ENCODE data around the gene RIPK1.
"Not testable (repeated sequence)": the region's sequence is repeated elsewhere in the genome, so short reads cannot be mapped to it uniquely, and the experiment has no call there.

Gene RIPK1

GRCh38 chr6:3140201-3140600 is 71.9 kb downstream of the RIPK1 start:
- H3K4me3 ChIP-seq (ENCODE audit: low read depth, low read length): no peak overlapping the region
- TF ChIP-seq CTCF (IDR thresholded peaks at IDR 0.05; ENCODE audit: control insufficient read depth, extremely low read depth, insufficient read depth): no peak
- no peak for DNase-seq (ENCODE audit: low read depth)

- no peak for DNase-seq (ENCODE audit: low read depth)
- no peak for TF ChIP-seq CTCF (IDR thresholded peaks at IDR 0.05; ENCODE audit: control insufficient read depth, extremely low read depth, insufficient read depth)
- no peak overlapping the region for H3K4me3 ChIP-seq (ENCODE audit: low read depth, low read length)
These were observed 74.2 kb downstream of the RIPK1 start for GRCh38 chr6:3142536-3142935.

DNA sequence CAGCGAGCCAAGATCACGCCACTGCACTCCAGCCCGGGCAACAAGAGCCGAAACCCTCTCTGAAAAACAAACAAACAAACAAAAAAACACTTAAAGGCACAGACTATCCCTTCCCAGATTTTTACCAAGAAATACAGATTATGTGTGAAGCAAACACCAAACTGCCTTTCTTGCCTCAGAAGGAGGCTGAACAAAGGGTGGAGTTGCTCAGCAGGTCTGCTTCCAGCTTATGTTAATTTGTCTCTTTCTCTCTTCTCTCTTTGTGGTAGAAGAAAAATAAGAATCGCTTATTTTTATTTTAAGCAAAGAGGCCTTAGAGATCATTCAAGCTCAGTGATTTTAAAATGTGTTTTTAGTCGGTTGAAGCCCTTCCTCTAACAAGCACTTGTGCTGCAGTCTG is 74.9 kb downstream of the RIPK1 start:
- no peak for TF ChIP-seq CTCF (IDR thresholded peaks at IDR 0.05; ENCODE audit: control insufficient read depth, extremely low read depth, insufficient read depth)

DNA sequence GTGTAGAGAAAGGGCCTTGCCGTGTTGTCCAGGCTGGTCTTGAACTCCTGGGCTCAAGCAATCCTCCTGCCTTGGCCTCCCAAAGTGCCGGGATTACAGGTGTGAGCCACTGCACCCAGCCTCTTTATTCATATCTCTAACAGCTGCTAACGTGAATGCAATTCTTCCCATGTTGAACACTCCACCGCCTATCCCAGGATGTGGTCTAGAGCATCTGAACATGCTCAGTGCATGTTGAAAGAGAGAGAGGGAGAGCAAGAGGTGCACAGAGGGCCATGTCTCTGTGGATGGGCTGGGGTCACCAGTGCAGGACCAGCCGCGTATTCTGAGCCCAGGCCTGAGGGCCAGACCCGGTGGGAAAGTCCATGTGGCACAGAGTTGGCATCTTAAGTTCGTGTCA is 76.3 kb downstream of the RIPK1 start:
- no peak for TF ChIP-seq CTCF (IDR thresholded peaks at IDR 0.05; ENCODE audit: control insufficient read depth, extremely low read depth, insufficient read depth)
- DNase-seq (ENCODE audit: low read depth): no peak
- H3K4me3 ChIP-seq (ENCODE audit: low read depth, low read length): no peak overlapping the region

More for the DNA sequence above, 74.9 kb downstream of the RIPK1 start:
- no peak for DNase-seq (ENCODE audit: low read depth)
- H3K4me3 ChIP-seq (ENCODE audit: low read depth, low read length): no peak overlapping the region

DNA sequence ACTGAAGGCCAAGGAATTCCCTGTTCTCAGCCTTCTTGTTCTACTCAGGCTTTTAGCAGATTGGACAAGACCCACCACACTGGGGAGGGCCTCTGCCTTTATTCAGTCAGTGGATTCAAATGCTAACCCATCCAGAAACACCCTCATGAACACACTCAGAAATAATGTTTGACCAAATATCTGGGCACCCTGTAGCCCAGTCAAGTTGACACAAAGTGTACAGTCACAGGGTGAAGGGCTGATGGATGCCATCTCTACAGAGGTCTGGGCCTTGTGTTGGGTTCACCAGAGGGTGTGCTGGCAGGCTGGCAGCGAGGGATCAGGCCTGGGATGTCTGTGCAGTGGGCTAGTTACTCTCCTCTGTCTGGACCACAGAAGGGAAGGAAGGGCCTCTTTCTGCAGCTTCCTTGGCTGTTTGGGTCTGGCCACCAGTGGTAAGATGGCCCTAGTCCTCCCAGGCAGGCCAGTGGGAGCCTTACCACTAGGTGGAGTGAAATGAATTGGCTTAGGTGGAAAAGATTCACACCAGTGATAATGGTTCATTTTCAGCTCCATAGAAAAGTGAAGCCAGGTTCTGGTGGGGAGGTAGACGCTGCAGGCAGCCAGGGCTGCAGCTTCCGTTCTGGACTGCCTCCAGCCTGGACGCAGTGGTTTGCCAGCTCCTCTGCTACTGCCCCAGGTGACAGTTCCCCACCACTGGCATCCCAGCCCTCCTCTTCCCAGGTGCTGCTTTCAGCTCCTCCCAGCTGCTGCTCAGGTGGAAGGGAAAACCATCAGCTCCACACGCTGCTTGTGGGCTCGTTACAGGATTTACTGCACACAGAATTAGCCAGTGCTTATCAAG is 79.8 kb downstream of the RIPK1 start:
- 0 out of 2 replicates have a peak, but pooled peaks have one; percentile 20 for TF ChIP-seq CTCF (IDR thresholded peaks at IDR 0.05; ENCODE audit: control insufficient read depth, extremely low read depth, insufficient read depth)
- DNase-seq (ENCODE audit: low read depth): no peak
- no peak overlapping the region for H3K4me3 ChIP-seq (ENCODE audit: low read depth, low read length)

DNA sequence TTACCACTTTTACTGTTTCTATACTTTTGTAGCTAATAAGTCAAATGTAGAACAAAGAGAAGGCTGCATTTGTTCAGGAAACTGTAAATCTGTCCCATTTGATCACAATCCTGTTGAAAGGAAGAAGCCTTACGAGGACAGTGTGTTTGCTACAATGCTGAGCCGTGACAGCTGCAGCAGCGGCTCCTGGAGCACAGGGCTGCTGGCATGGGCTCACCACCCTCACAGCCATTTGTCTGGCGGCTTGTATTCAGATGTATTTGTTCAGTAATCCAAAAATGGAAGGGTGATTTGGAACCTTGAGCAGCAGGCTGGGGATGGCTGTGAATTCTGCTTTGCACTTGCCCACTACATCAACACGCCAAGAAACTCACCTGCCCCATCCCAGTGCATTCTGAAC is 83.4 kb downstream of the RIPK1 start:
- no peak for DNase-seq (ENCODE audit: low read depth)
- no peak overlapping the region for H3K4me3 ChIP-seq (ENCODE audit: low read depth, low read length)
- no peak for TF ChIP-seq CTCF (IDR thresholded peaks at IDR 0.05; ENCODE audit: control insufficient read depth, extremely low read depth, insufficient read depth)

DNA sequence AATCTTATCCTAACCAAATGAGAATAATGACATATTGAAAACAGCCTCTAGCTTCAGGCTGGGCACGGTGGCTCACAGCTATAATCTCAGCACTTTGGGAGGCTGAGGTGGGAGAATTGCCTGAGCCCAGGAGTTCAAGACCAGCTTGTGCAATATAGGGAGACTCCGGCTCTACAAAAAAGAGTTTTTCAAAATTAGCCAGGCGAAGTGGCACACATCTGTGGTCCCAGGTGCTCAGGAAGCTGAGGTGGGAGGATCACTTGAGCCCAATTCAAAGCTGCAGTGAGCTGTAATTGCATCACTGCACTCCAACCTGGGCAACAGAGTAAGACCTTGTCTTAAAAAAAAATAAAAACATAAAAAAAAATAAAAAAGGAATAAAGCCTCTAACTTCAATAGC is 84.4 kb downstream of the RIPK1 start:
- TF ChIP-seq CTCF (IDR thresholded peaks at IDR 0.05; ENCODE audit: control insufficient read depth, extremely low read depth, insufficient read depth): no peak
- H3K4me3 ChIP-seq (ENCODE audit: low read depth, low read length): no peak overlapping the region
- DNase-seq (ENCODE audit: low read depth): no peak

GRCh38 chr6:3155416-3155815 is 87.1 kb downstream of the RIPK1 start:
- DNase-seq (ENCODE audit: low read depth); H3K4me3 ChIP-seq (ENCODE audit: low read depth, low read length): not testable (repeated sequence)

GRCh38 chr6:3156184-3157130 is 88.2 kb downstream of the RIPK1 start:
- H3K4me3 ChIP-seq (ENCODE audit: low read depth, low read length): peak overlapping the region; percentile 68
- DNase-seq (ENCODE audit: low read depth): not testable (repeated sequence)
